ENCODE data around the gene MTM1.

DNA sequence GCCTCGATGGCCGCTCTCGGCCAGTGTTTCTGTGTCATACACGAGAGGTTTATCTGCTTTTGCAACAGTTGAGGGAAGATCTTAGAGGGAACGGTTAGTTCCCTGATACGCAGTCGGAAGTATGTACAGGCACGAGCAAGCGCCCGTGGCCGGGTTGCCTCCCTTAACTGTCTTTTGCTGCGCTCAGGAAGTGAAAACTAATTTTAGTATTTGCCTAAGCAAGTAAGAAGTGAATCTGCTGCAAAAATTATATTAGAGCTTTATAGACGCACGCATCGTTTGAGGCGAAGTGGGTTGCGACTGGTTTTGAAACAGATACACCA lies 695 bp downstream of the MTM1 start:
- TF ChIP-seq POLR2AphosphoS5 (IDR thresholded peaks at IDR 0.05; ENCODE audit: low read depth, low read length) = no peak
- no peak for TF ChIP-seq FOXP2 (optimal IDR thresholded peaks at IDR 0.05; ENCODE audit: borderline replicate concordance, extremely low read depth, extremely low read length, insufficient read depth)
- no peak for TF ChIP-seq TAF1 (IDR thresholded peaks at IDR 0.05; ENCODE audit: borderline replicate concordance, insufficient read depth, low read length)
- TF ChIP-seq, protein P1, sequence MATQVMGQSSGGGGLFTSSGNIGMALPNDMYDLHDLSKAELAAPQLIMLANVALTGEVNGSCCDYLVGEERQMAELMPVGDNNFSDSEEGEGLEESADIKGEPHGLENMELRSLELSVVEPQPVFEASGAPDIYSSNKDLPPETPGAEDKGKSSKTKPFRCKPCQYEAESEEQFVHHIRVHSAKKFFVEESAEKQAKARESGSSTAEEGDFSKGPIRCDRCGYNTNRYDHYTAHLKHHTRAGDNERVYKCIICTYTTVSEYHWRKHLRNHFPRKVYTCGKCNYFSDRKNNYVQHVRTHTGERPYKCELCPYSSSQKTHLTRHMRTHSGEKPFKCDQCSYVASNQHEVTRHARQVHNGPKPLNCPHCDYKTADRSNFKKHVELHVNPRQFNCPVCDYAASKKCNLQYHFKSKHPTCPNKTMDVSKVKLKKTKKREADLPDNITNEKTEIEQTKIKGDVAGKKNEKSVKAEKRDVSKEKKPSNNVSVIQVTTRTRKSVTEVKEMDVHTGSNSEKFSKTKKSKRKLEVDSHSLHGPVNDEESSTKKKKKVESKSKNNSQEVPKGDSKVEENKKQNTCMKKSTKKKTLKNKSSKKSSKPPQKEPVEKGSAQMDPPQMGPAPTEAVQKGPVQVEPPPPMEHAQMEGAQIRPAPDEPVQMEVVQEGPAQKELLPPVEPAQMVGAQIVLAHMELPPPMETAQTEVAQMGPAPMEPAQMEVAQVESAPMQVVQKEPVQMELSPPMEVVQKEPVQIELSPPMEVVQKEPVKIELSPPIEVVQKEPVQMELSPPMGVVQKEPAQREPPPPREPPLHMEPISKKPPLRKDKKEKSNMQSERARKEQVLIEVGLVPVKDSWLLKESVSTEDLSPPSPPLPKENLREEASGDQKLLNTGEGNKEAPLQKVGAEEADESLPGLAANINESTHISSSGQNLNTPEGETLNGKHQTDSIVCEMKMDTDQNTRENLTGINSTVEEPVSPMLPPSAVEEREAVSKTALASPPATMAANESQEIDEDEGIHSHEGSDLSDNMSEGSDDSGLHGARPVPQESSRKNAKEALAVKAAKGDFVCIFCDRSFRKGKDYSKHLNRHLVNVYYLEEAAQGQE (IDR thresholded peaks at IDR 0.05; ENCODE audit: insufficient read depth in 1 of 2, low read depth in 2 of 2, low read length in 2 of 2) = no peak

Measured in PFSK-1 (cell line).